Nephron (organoid): ENCODE measurements around the gene TNFRSF9.
A peak's percentile ranks its signal among the peaks of the same experiment; 100 is the strongest.

Experiments
- H3K27ac Mint-ChIP-seq, 3 experiments: 2 replicates each; pipeline ENCODE4 v1.8.0; 2020; ENCODE audit warnings: mixed read lengths in 3 of 3, mild to moderate bottlenecking in 2 of 3, moderate library complexity in 1 of 3
- H3K27me3 Mint-ChIP-seq: 2 replicates; pipeline ENCODE4 v1.8.0; 2021; ENCODE audit warnings: low read depth, mild to moderate bottlenecking, moderate library complexity, mixed read lengths
- H3K36me3 Mint-ChIP-seq: 2 replicates; pipeline ENCODE4 v1.8.0; 2020; ENCODE audit warnings: low read depth, mixed read lengths
- H3K4me1 Mint-ChIP-seq: 2 replicates; pipeline ENCODE4 v1.8.0; 2020; ENCODE audit warnings: mixed read lengths
- H3K4me3 Mint-ChIP-seq, 3 experiments: 2 replicates each; pipeline ENCODE4 v1.8.0; 2020; ENCODE audit warnings: mild to moderate bottlenecking in 3 of 3, mixed read lengths in 3 of 3, moderate library complexity in 2 of 3
- H3K9me3 Mint-ChIP-seq: 2 replicates; pipeline ENCODE4 v1.8.0; 2020; ENCODE audit warnings: mixed read lengths
- TF ChIP-seq, protein P1 (sequence below), 3 experiments: fragments of 200-600 bp; sonication (generic); IDR thresholded peaks; one replicate each; pipeline ENCODE4 v1.5.0; 2021; ENCODE audit warnings: antibody characterized with exemption in 3 of 3; ENCODE audit not compliant: unreplicated experiment in 3 of 3

TNFRSF9 gene

GRCh38 chr1:7905262-7905661, 35.4 kb downstream of the TNFRSF9 start:
- Mint-ChIP-seq H3K27me3 (peaks cover 4% of the 10 kb centered on the region), H3K9me3 (no peaks in the 10 kb centered on the region), H3K4me3 (no peak overlapping the region)

DNA sequence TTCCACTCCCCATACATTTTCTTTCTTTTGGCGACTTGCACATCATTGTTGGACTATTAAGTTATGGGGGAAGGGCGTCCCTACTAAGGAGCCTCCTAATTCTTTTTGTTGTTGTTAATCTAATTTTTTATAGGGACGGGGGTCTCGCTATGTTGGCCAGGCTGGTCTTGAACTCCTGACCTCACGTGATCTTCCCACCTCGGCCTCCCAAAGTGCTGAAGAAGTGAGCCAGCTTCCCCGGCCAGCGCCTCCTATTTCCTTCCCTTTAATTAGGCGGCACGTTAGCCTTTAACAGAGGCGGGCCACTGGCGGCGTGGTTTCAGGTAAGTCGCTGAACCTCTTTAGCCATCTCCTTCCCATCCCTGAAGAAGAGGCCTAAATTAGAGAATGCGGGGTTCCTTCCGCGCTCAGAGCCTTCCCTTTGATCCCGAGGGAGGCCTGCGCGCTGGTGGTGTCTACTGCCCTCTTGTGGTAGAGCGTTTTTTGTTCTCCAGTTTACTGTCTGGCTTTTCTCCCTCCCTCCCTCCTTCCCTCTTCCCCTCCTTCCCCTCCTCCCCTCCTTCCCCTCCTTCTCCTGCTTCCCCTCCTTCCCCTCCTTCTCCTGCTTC, 38.1 kb downstream of the TNFRSF9 start:
- no peaks in the 10 kb centered on the region for H3K4me1 Mint-ChIP-seq
- no peak overlapping the region for H3K27ac Mint-ChIP-seq
- H3K36me3 Mint-ChIP-seq: no peaks in the 10 kb centered on the region
- H3K9me3 Mint-ChIP-seq: no peaks in the 10 kb centered on the region
- TF ChIP-seq, protein P1, sequence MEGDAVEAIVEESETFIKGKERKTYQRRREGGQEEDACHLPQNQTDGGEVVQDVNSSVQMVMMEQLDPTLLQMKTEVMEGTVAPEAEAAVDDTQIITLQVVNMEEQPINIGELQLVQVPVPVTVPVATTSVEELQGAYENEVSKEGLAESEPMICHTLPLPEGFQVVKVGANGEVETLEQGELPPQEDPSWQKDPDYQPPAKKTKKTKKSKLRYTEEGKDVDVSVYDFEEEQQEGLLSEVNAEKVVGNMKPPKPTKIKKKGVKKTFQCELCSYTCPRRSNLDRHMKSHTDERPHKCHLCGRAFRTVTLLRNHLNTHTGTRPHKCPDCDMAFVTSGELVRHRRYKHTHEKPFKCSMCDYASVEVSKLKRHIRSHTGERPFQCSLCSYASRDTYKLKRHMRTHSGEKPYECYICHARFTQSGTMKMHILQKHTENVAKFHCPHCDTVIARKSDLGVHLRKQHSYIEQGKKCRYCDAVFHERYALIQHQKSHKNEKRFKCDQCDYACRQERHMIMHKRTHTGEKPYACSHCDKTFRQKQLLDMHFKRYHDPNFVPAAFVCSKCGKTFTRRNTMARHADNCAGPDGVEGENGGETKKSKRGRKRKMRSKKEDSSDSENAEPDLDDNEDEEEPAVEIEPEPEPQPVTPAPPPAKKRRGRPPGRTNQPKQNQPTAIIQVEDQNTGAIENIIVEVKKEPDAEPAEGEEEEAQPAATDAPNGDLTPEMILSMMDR (IDR thresholded peaks at IDR 0.05; ENCODE audit: unreplicated experiment in 3 of 3): peak; percentile 61 to 67 (median 65)
- no peak overlapping the region for H3K4me3 Mint-ChIP-seq
- H3K27me3 Mint-ChIP-seq: peaks cover 8% of the 10 kb centered on the region

More at GRCh38 chr1:7905262-7905661, 35.4 kb downstream of the TNFRSF9 start:
- TF ChIP-seq, protein P1 (IDR thresholded peaks at IDR 0.05; ENCODE audit: unreplicated experiment in 3 of 3): no peak
- H3K4me1 Mint-ChIP-seq: no peaks in the 10 kb centered on the region
- H3K36me3 Mint-ChIP-seq: no peaks in the 10 kb centered on the region
- no peak overlapping the region for H3K27ac Mint-ChIP-seq

GRCh38 chr1:7899741-7900140, 40.9 kb downstream of the TNFRSF9 start:
- Mint-ChIP-seq H3K4me3 (no peak overlapping the region), H3K36me3 (no peaks in the 10 kb centered on the region), H3K27ac (no peak overlapping the region), H3K27me3 (peaks cover 8% of the 10 kb centered on the region), H3K4me1 (no peaks in the 10 kb centered on the region), H3K9me3 (no peaks in the 10 kb centered on the region)
- TF ChIP-seq, protein P1 (IDR thresholded peaks at IDR 0.05; ENCODE audit: unreplicated experiment in 3 of 3): no peak

GRCh38 chr1:7898962-7899361, 41.7 kb downstream of the TNFRSF9 start:
- Mint-ChIP-seq H3K4me3 (no peak overlapping the region), H3K4me1 (no peaks in the 10 kb centered on the region), H3K27me3 (peaks cover 8% of the 10 kb centered on the region), H3K36me3 (no peaks in the 10 kb centered on the region), H3K27ac (no peak overlapping the region), H3K9me3 (no peaks in the 10 kb centered on the region)
- TF ChIP-seq, protein P1 (IDR thresholded peaks at IDR 0.05; ENCODE audit: unreplicated experiment in 3 of 3): no peak

DNA sequence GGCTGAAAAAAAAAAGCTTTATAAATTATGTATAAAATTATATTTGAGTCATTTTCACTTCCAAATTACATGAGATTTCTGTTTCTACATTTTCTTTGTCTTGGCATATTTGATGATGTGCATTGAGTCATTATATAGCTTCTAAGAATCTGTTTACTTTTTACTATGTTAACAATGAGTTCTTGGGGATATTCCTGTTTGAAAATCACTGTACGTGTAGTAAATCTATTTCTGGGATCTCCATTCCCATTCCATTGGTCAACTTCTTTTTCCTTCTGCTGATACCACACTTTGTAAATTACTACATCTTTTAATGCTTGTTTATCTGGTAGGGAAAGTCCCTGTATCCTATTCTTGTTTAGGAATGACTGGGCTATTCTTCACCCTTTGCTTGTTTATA, 43.6 kb downstream of the TNFRSF9 start:
- Mint-ChIP-seq H3K9me3 (no peaks in the 10 kb centered on the region), H3K4me1 (no peaks in the 10 kb centered on the region), H3K36me3 (no peaks in the 10 kb centered on the region), H3K27me3 (peaks cover 4% of the 10 kb centered on the region), H3K4me3 (no peak overlapping the region), H3K27ac (no peak overlapping the region)
- TF ChIP-seq, protein P1 (IDR thresholded peaks at IDR 0.05; ENCODE audit: unreplicated experiment in 3 of 3): no peak

GRCh38 chr1:7893529-7894180, 47.0 kb downstream of the TNFRSF9 start:
- H3K4me1 Mint-ChIP-seq: no peaks in the 10 kb centered on the region
- no peak overlapping the region for H3K27ac Mint-ChIP-seq
- no peaks in the 10 kb centered on the region for H3K36me3 Mint-ChIP-seq
- H3K4me3 Mint-ChIP-seq: no peak overlapping the region
- TF ChIP-seq, protein P1 (IDR thresholded peaks at IDR 0.05; ENCODE audit: unreplicated experiment in 3 of 3): no peak
- no peaks in the 10 kb centered on the region for H3K9me3 Mint-ChIP-seq
- peaks cover 10% of the 10 kb centered on the region for H3K27me3 Mint-ChIP-seq
